Kasumi-1 (cell line): ENCODE measurements around the gene GLYR1.
A peak's percentile ranks its signal among the peaks of the same experiment; 100 is the strongest.
"Not testable (repeated sequence)": the region's sequence is repeated elsewhere in the genome, so short reads cannot be mapped to it uniquely, and the experiment has no call there.

Experiments used
- DNase-seq, 2 experiments: peaks; one replicate each; lab custom pipeline; 2025; lab: John Stamatoyannopoulos, UW

Gene GLYR1

GRCh38 chr16:4788489-4788889 is 58.6 kb downstream of the GLYR1 start:
- no peak for DNase-seq

GRCh38 chr16:4787627-4788482 is 59.2 kb downstream of the GLYR1 start, which contains the start of gene SEPTIN12:
Gene SEPTIN12 (minus strand): TSS chr16:4788345. CDS start chr16:4787645, 700 bp downstream.
- DNase-seq: no peak

GRCh38 chr16:4787068-4787467 is 60.0 kb downstream of the GLYR1 start:
- no peak for DNase-seq

- DNase-seq: no peak
Measured at GRCh38 chr16:4785758-4786433, 61.2 kb downstream of the GLYR1 start.

- not testable (repeated sequence) for DNase-seq
Measured at GRCh38 chr16:4784444-4784987, 62.6 kb downstream of the GLYR1 start.

GRCh38 chr16:4783951-4784336 is 63.1 kb downstream of the GLYR1 start:
- no peak for DNase-seq

GRCh38 chr16:4783251-4783950 is 63.7 kb downstream of the GLYR1 start:
- DNase-seq: no peak

GRCh38 chr16:4780235-4780634 is 66.9 kb downstream of the GLYR1 start:
- DNase-seq: no peak

- no peak for DNase-seq
Measured at GRCh38 chr16:4778050-4778392, 69.1 kb downstream of the GLYR1 start.

GRCh38 chr16:4777339-4778049 is 69.6 kb downstream of the GLYR1 start:
- no peak for DNase-seq

- DNase-seq: no peak
Measured at GRCh38 chr16:4776141-4776705, 70.9 kb downstream of the GLYR1 start.

GRCh38 chr16:4775005-4775404 is 72.1 kb downstream of the GLYR1 start:
- DNase-seq: no peak

GRCh38 chr16:4772351-4772750 is 74.7 kb downstream of the GLYR1 start:
- DNase-seq: no peak

- no peak for DNase-seq
Measured at GRCh38 chr16:4771646-4772045, 75.4 kb downstream of the GLYR1 start.

GRCh38 chr16:4769306-4769638 is 77.8 kb downstream of the GLYR1 start:
- DNase-seq: no peak

GRCh38 chr16:4768549-4769305 is 78.4 kb downstream of the GLYR1 start:
- DNase-seq: peak; percentile 59 to 71

- peak in 1 of 2 experiments; percentile 8 for DNase-seq
Measured at GRCh38 chr16:4767872-4768548, 79.1 kb downstream of the GLYR1 start.

- DNase-seq: peak; percentile 38 to 55
Measured at GRCh38 chr16:4766875-4767628, 80.0 kb downstream of the GLYR1 start, which contains the start of gene ZNF500. Gene ZNF500 (minus strand): TSS chr16:4767162. CDS start chr16:4765978, 1,184 bp downstream.
